Activated T-cell treated with anti-CD3 and anti-CD28 coated beads for 24 hours (primary cell): ENCODE results near the gene LACC1.

Source experiments
- DNase-seq: peaks from one replicate; pipeline ENCODE4 v3.0.0-alpha.2; 2020; ENCODE audit warnings: low read depth

The LACC1 gene

GRCh38 chr13:43879755-43880181, at the start of gene LACC1:
LACC1 (plus strand) TSS chr13:43879904; CDS start chr13:43880986, 1,082 bp downstream.
- peak; percentile 4 for DNase-seq

DNA sequence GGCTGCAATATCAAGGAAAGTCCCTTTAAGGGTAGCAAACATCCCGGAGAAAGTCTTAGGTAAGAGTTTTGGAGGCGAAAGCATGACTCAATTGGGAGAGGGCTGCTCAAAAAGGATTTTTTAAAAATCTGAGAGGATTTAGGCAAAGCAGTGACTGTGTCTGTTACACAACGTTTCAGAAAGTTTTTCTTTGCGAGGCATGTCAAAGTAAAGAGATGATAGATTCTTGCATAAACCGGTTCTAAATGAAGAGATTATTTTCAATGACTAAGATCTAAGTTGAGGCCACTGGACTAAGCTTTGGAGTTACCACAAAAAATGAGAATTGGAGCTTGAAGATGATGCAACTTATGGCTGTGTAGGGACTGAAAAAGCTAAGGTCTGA, 49.2 kb upstream of the LACC1 start:
- no peak for DNase-seq

DNA sequence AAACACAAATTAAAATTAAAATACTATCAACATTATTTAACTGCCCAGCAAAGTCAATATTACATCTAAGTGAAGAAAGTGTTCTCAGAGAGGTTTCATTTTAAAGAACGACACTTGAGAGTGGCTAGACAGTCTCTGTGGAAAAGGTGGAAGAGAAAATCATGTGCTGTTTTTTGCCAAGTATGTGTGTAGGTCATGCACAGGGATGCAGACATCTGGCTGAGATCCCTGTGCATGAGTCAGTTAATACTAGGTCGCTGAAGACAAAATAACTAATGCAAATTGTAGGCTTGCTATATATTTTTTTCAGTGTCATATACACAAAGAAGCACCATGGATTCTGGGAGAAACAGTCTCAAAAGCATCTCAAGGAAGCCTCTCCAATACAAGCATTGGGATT, 48.6 kb upstream of the LACC1 start:
- no peak for DNase-seq

DNA sequence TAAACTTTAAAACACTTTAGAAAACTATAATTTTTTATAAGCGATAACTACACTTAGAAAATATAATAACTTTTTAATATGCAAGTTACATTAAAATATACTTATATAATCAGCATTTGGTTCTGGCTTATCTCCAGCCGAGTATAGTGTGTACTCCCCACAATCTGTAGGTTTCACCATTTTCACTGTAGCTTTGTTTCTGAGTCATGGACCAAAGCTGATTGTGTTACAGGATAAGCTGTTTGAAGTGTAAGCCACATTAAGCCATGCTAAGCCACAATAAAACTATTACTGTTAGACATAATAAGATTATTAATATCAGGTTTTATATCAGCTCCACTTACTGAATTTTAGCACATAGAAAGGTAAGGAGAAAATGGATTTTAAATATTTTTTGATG, 44.0 kb upstream of the LACC1 start:
- DNase-seq, result no peak

DNA sequence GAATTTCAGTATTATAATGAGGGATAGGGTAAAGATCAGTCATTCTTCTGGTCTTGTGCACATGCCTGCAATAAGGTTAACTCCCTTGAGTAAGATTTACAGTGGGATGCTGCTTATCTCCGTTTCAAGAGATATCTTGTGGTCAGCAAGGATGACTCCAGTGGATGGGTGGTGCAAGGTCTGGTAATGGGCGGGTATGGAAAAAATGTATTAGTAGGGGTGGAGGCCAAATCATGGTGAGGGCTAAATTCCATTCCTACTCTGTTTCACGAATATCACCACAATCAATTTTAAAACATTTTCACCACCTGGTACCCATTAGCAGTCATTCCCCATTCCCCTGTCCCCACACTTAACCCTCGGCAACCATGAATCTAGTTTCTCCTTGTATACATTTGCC, 40.8 kb upstream of the LACC1 start:
- no peak for DNase-seq

- DNase-seq, result no peak
Observed at GRCh38 chr13:43846496-43847158, 33.1 kb upstream of the LACC1 start.

GRCh38 chr13:43848001-43848649, 31.6 kb upstream of the LACC1 start:
- no peak for DNase-seq

DNA sequence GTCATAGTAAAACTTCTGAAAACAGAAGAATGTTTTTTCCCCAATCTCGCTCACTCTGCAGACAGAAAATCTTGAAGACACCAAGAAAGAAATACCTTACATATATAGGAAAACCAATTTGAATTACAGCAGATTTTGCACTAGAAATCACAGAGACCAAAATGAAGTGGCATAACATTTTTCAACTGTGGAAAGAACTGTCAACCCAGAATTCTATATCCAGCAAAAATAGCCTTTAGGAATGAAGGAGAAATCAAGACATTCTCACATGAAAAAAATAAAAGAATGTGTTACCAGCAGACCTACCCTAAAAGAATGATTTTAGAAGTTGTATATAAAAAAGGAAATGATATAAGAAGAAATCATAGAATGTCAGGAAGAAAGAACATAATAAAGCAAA, 28.8 kb upstream of the LACC1 start:
- no peak for DNase-seq

GRCh38 chr13:43852923-43853404, 26.7 kb upstream of the LACC1 start:
- DNase-seq, result no peak

GRCh38 chr13:43861863-43862262, 17.8 kb upstream of the LACC1 start:
- no peak for DNase-seq

- DNase-seq, result no peak
Observed at GRCh38 chr13:43864921-43865320, 14.8 kb upstream of the LACC1 start.

DNA sequence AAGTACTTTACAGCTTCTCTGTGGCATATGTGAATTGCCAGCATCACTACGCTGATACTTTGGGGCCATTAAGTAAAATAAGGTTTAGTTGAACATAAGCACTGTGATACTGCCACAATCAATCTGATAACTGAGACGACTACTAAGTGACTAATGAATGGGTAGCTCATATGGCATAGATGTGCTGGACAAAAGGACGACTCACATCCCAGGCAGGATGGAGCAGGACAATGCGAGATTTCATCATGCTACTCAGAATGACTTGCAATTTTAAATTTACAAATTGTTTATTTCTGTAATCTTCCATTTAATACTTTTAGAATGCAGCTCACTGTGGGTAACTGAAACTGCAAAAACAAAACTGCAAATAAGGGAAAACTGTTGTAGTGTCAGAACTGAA, 13.8 kb upstream of the LACC1 start:
- no peak for DNase-seq

GRCh38 chr13:43872181-43872580, 7.5 kb upstream of the LACC1 start:
- no peak for DNase-seq

DNA sequence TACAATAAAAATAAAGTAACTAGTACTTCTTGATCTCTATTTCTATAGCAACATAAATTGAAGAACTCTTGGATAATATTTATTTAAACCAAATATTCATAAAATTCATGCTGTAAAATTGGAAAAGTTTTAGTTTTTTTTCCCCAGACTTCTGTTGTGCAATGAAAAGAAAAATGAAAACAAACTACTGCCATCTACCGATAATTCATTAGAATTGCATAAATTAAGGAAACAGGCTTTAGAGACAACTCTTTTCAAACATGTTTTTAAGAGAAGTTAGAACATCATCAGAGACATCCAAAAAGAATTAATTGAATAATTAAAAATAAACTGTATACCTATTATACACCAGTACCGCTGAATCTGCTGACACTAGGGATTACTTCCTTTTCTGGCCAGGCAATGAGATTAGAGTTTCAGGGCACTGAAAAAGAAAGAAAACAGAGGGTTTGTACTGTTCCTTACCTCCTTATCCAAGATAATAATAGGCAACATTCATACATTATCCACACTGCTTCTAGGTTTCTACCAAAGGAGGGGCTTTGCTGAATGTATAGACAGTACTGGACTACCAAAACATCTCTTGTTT, 5.1 kb upstream of the LACC1 start:
- DNase-seq, result no peak

- no peak for DNase-seq
Observed at GRCh38 chr13:43876366-43876765, 3.3 kb upstream of the LACC1 start.

DNA sequence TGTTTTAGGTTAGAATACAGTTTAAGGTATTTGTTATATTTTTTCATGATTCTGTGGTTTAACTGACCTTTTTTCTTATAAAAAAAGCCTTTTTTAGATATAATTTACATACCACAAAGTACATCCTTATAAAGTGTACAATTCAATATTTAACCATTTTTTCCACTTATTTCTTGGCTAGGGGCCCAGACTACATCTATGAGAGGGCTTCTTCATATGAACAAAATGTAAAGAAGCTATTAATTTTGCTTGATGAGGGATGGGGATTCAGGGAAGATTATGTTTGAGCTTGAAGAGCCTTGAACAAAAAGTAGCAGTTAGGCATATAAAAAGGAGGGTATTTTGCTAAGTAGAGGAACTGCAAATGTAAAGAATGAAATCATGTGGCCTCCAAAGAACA, 2.4 kb upstream of the LACC1 start:
- no peak for DNase-seq

- no peak for DNase-seq
Observed at GRCh38 chr13:43877766-43878165, 1.9 kb upstream of the LACC1 start.

DNA sequence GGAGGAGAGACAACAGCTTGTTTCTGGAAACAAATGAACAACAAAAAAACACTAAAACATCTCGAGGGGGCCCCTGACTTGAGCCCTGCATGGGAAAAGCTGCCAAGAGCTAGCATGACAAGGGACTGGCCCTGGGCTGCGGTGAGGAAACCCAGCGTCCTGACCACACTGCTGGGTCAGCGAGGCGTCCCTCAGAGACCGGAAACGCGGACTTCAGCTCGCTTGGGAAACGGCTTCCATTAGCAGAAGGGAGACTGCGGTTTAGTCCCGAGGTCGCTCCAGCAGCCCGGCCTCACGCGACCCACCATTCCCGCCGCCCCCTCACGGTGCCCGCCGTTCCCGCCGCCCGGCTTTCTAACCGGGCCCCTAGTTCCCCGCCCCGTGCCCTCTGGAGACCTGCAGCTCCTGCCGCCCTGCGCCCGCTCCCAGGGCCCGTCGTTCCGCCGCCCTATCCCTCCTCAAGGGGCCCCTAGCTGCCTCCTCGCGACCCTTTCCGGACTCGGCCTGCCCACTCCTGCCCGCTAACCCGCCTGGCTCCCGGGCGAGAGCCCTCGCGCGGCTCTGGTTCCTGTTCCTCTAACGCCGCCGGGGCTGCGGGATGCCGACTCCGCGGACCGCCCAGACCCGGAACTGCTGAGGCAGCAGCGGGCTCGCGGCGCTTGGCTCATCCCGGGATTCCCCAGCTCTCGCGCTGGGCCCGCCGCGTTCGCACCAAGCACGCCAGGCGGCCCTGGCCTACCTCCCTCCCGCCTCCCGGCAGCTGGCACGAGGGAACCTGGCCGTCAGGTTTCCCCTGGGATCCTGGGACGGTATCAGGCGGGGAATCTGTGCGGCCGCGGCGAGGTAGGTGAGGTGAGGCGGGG, 581 bp upstream of the LACC1 start, which contains the start of gene CCDC122:
TSS of gene CCDC122 (minus strand) at position 849 of the 863 bp plus-strand sequence. CDS start 10,364 bp downstream, outside the sequence.
- peak; percentile 70 for DNase-seq

- DNase-seq, result no peak
Observed at GRCh38 chr13:43880214-43880855, 631 bp downstream of the LACC1 start.

DNA sequence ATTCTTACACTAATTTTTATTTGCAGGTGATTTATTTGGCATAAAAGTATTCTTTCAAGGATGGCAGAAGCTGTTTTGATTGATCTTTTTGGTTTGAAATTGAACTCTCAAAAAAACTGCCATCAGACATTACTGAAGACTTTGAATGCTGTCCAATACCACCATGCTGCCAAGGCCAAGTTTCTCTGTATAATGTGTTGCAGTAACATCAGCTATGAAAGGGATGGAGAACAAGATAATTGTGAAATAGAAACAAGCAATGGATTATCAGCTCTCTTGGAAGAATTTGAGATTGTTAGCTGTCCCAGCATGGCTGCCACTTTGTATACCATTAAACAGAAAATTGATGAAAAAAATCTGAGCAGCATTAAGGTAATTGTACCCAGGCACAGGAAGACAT, 1.2 kb downstream of the LACC1 start:
- no peak for DNase-seq

GRCh38 chr13:43881580-43881979, 1.9 kb downstream of the LACC1 start:
- DNase-seq, result no peak

DNA sequence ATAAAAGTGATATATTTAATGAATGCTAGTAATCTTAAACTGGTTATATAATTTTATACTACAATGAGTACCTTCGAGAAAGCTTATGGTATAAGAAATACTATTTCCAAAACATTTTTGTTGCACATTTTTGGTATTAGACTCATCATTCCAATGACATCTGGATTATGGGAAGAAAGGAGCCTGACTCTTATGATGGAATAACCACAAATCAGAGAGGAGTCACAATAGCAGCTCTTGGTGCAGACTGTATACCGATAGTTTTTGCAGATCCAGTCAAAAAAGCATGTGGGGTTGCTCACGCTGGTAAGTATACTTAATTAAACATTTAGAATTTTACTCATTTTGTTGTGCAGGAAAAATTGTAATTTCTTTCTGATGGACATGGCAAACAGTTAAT, 3.9 kb downstream of the LACC1 start:
- DNase-seq, result no peak
